ENCODE data around the gene PLK3.

GRCh38 chr1:44827197-44828002 is 27.2 kb downstream of the PLK3 start:
- TF ChIP-seq CTCF (IDR thresholded peaks at IDR 0.05; ENCODE audit: poor library complexity) (no peak), EZH2 (IDR thresholded peaks at IDR 0.05; ENCODE audit: borderline replicate concordance) (no peak), EZH2phosphoT487 (IDR thresholded peaks at IDR 0.05; ENCODE audit: low read depth, severe bottlenecking, unreplicated experiment) (no peak)

Measured in hepatocyte (in vitro differentiated cells).